Measurements from ENCODE around the gene MBOAT2.

DNA sequence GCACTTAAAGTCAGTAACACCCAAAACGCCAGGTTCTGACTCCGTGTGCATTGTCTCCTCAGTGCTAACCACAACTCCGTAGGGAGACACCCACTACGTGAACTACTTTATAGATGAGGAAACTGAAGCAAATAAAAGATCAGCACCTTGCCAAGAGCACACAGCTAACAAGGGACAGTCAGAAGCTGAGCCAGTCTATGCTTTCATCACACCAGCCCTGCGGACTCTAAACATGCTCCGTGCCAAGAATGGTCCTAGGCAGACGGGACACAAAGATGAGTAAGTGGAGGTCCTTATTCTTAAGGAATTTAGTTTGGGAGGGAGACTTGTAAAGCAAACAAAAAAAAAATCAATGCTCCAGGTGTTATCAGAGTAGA, 9.6 kb downstream of the MBOAT2 start:
- TF ChIP-seq, protein P1, sequence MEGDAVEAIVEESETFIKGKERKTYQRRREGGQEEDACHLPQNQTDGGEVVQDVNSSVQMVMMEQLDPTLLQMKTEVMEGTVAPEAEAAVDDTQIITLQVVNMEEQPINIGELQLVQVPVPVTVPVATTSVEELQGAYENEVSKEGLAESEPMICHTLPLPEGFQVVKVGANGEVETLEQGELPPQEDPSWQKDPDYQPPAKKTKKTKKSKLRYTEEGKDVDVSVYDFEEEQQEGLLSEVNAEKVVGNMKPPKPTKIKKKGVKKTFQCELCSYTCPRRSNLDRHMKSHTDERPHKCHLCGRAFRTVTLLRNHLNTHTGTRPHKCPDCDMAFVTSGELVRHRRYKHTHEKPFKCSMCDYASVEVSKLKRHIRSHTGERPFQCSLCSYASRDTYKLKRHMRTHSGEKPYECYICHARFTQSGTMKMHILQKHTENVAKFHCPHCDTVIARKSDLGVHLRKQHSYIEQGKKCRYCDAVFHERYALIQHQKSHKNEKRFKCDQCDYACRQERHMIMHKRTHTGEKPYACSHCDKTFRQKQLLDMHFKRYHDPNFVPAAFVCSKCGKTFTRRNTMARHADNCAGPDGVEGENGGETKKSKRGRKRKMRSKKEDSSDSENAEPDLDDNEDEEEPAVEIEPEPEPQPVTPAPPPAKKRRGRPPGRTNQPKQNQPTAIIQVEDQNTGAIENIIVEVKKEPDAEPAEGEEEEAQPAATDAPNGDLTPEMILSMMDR (IDR thresholded peaks at IDR 0.05), result no peak
- TF ChIP-seq POLR2AphosphoS5 (IDR thresholded peaks at IDR 0.05; ENCODE audit: low read depth, low read length), result no peak
- no peak for TF ChIP-seq SIN3A (IDR thresholded peaks at IDR 0.05; ENCODE audit: borderline replicate concordance, insufficient read depth, low read depth, low read length)
- TF ChIP-seq, protein P2, sequence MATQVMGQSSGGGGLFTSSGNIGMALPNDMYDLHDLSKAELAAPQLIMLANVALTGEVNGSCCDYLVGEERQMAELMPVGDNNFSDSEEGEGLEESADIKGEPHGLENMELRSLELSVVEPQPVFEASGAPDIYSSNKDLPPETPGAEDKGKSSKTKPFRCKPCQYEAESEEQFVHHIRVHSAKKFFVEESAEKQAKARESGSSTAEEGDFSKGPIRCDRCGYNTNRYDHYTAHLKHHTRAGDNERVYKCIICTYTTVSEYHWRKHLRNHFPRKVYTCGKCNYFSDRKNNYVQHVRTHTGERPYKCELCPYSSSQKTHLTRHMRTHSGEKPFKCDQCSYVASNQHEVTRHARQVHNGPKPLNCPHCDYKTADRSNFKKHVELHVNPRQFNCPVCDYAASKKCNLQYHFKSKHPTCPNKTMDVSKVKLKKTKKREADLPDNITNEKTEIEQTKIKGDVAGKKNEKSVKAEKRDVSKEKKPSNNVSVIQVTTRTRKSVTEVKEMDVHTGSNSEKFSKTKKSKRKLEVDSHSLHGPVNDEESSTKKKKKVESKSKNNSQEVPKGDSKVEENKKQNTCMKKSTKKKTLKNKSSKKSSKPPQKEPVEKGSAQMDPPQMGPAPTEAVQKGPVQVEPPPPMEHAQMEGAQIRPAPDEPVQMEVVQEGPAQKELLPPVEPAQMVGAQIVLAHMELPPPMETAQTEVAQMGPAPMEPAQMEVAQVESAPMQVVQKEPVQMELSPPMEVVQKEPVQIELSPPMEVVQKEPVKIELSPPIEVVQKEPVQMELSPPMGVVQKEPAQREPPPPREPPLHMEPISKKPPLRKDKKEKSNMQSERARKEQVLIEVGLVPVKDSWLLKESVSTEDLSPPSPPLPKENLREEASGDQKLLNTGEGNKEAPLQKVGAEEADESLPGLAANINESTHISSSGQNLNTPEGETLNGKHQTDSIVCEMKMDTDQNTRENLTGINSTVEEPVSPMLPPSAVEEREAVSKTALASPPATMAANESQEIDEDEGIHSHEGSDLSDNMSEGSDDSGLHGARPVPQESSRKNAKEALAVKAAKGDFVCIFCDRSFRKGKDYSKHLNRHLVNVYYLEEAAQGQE (IDR thresholded peaks at IDR 0.05; ENCODE audit: insufficient read depth in 1 of 2, low read depth in 2 of 2, low read length in 1 of 2), result no peak
- no peak for TF ChIP-seq TCF7L2 (IDR thresholded peaks at IDR 0.05; ENCODE audit: low read depth, low read length)

Data from Panc1 (cell line).